Neural progenitor cell (in vitro differentiated cells): ENCODE data around the gene CYP11A1.

Experiments
- CTCF ChIP-seq: fragments of 200-600 bp; sonication (generic); IDR thresholded peaks from 2 replicates; pipeline ENCODE4 v1.5.1; 2017; ENCODE audit warnings: antibody characterized with exemption, mild to moderate bottlenecking
- EZH2 ChIP-seq: fragments of 200-600 bp; sonication (generic); IDR thresholded peaks from 2 replicates; pipeline ENCODE4 v1.6.1; 2017; ENCODE audit warnings: antibody characterized with exemption, mild to moderate bottlenecking, moderate library complexity

- TF ChIP-seq CTCF (no peak), EZH2 (no peak)
These were observed 27.3 kb downstream of the CYP11A1 start for GRCh38 chr15:74340150-74340549.
